ENCODE measurements around the gene PARD6G. TPM values are rescaled to one million over a fixed set of nuclear protein-coding genes. Genes with fewer than 3 reads are reported as not detected.

Gene PARD6G
- total and polyA plus RNA-seq, 10 of the 15 experiments (the other 5 are each of a cell fraction or from before 2014, with no cell fraction given), result 0.20 to 2.0 (median 0.60) TPM

DNA sequence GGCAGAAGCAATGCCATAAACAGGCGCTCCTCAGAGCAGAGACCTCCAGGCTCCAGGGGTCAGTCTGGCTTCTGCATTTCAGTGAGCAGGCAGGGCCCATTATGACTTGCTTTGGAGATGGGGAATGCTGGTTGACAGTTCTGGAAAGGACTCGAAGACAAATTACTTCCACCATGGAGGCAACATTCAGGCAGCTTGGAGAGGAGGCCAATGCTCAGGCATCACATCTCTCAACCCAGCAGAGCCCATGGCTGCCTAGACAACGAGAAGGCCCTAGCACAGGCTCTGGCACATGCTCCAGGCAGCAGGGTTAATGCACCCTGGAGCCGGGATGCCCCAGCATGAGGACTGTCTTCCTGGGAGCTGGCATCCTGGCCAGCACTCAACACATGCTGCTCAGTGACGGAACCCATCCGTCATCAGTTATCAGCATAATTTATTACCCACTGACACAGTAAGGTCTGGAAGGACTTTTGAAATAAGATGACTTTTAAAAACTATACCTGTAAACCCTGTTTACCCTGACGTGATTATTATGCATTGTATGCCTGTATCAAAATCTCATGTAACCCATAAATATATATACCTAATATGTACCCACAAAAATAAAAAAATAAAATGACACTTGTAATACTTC, 85.4 kb downstream of the PARD6G start:
- no peak overlapping the region for H3K4me3 ChIP-seq
- 79% methylated on average over 7 of the region's 7 CpGs for WGBS (ENCODE audit: insufficient coverage, insufficient replicate concordance, low lambda C conversion rate, missing lambda C conversion rate)
- intact Hi-C loops (cut with micrococcal nuclease; ENCODE audit: unreplicated experiment) (no loop called here), in situ Hi-C loops (cut with MboI) (no loop called here)
- ChIA-PET RAD21 (ENCODE audit: unreplicated experiment) (interaction anchor here (1.2 to 1.3 kb wide), 2 partner anchors 9 to 95 kb away, joined by 3 to 6 read pairs; no protein-coding TSS in a partner anchor), SMC1A (ENCODE audit: uncharacterized antibody, unreplicated experiment) (interaction anchor here (1.1 kb wide), 1 partner anchor 95 kb away, joined by 5 read pairs; no protein-coding TSS in a partner anchor), CTCF (interaction anchor here (1.5 to 5.4 kb wide), 3 partner anchors 10 to 87 kb away, joined by 3 to 42 read pairs (median 5); no protein-coding TSS in a partner anchor), POLR2A (no interaction called here)
- H2AFZ ChIP-seq (ENCODE audit: control insufficient read depth, low read depth, low read length), result no peak overlapping the region
- ATAC-seq (no peak), DNase-seq (ENCODE audit: low read depth, low spot score) (no peak), FAIRE-seq (no peak)
- no peak overlapping the region for H3K9ac ChIP-seq (ENCODE audit: control insufficient read depth, insufficient read depth, low read length)
- H3K4me2 ChIP-seq (ENCODE audit: control insufficient read depth, insufficient read depth), result no peak overlapping the region
- no peaks in the 10 kb centered on the region for H4K20me1 ChIP-seq (ENCODE audit: control insufficient read depth, insufficient read depth)
- H3K79me2 ChIP-seq (ENCODE audit: control insufficient read depth, insufficient read depth, low read length), result no peaks in the 10 kb centered on the region
- no TSS peak for BruUV-seq (replicated peaks)
- peaks cover 3% of the 10 kb centered on the region; the same call in 2 of the 3 replicates for H3K9me3 ChIP-seq (replicated peaks; ENCODE audit: control insufficient read depth, insufficient read depth, low read length)
- no peaks in the 10 kb centered on the region for H3K4me1 ChIP-seq (ENCODE audit: control insufficient read depth, insufficient read depth, low read length)
- H3K36me3 ChIP-seq (ENCODE audit: control insufficient read depth in 2 of 2, insufficient read depth in 2 of 2, low read length in 1 of 2), result no peaks in the 10 kb centered on the region
- no peaks in the 10 kb centered on the region for H3K27me3 ChIP-seq (replicated peaks in 1 of 2; ENCODE audit: control insufficient read depth in 2 of 2, insufficient read depth in 2 of 2, low read length in 1 of 2)
- no peak for TF ChIP-seq SKIL (IDR thresholded peaks at IDR 0.05; ENCODE audit: low read depth, poor library complexity, severe bottlenecking)
- no peak for TF ChIP-seq YBX1 (IDR thresholded peaks at IDR 0.05)
- no peak for TF ChIP-seq TCF12 (IDR thresholded peaks at IDR 0.05; ENCODE audit: low read depth, low read length)
- no peak for TF ChIP-seq POU2F2 (IDR thresholded peaks at IDR 0.05; ENCODE audit: borderline replicate concordance, low read depth, low read length)
- TF ChIP-seq, protein P1, sequence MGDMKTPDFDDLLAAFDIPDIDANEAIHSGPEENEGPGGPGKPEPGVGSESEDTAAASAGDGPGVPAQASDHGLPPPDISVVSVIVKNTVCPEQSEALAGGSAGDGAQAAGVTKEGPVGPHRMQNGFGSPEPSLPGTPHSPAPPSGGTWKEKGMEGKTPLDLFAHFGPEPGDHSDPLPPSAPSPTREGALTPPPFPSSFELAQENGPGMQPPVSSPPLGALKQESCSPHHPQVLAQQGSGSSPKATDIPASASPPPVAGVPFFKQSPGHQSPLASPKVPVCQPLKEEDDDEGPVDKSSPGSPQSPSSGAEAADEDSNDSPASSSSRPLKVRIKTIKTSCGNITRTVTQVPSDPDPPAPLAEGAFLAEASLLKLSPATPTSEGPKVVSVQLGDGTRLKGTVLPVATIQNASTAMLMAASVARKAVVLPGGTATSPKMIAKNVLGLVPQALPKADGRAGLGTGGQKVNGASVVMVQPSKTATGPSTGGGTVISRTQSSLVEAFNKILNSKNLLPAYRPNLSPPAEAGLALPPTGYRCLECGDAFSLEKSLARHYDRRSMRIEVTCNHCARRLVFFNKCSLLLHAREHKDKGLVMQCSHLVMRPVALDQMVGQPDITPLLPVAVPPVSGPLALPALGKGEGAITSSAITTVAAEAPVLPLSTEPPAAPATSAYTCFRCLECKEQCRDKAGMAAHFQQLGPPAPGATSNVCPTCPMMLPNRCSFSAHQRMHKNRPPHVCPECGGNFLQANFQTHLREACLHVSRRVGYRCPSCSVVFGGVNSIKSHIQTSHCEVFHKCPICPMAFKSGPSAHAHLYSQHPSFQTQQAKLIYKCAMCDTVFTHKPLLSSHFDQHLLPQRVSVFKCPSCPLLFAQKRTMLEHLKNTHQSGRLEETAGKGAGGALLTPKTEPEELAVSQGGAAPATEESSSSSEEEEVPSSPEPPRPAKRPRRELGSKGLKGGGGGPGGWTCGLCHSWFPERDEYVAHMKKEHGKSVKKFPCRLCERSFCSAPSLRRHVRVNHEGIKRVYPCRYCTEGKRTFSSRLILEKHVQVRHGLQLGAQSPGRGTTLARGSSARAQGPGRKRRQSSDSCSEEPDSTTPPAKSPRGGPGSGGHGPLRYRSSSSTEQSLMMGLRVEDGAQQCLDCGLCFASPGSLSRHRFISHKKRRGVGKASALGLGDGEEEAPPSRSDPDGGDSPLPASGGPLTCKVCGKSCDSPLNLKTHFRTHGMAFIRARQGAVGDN (IDR thresholded peaks at IDR 0.05), result no peak
- TF ChIP-seq RFX5 (IDR thresholded peaks at IDR 0.05; ENCODE audit: low read depth, low read length), result no peak
- no peak for TF ChIP-seq YY1 (IDR thresholded peaks at IDR 0.05; ENCODE audit: low read depth, low read length)
- TF ChIP-seq BCL11A (IDR thresholded peaks at IDR 0.05; ENCODE audit: low read depth, low read length), result no peak
- TF ChIP-seq STAT3 (IDR thresholded peaks at IDR 0.05; ENCODE audit: low read depth, low read length), result no peak
- no peak for TF ChIP-seq PBX3 (IDR thresholded peaks at IDR 0.05; ENCODE audit: insufficient replicate concordance, low read depth, low read length)
- no peak for TF ChIP-seq CBX5 (IDR thresholded peaks at IDR 0.05; ENCODE audit: low read depth)
- no peak overlapping the region for H3K27ac ChIP-seq (ENCODE audit: control insufficient read depth, insufficient read depth)

Data from GM12878 (cell line).